ENCODE measurements around the gene FAHD2A.

DNA sequence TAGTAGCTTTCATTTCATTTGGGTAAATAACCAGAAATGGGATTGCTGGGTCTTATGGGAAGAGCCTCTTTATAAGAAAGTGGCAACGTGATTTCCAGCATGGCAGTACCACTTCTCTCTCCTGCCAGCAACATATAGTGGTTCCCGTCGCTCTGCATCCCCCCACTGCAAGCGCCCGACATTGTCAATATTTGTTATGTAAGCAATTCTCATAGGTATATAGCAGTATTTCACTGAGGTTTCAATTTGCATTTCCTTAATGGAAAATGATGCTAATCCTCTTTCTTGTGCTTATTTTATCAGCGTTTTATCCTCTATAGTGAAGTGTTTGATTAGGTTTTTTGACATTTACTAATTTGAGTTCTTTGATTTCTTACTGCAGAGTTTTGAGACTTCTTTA, 36.0 kb upstream of the FAHD2A start:
- TF ChIP-seq, protein P1, sequence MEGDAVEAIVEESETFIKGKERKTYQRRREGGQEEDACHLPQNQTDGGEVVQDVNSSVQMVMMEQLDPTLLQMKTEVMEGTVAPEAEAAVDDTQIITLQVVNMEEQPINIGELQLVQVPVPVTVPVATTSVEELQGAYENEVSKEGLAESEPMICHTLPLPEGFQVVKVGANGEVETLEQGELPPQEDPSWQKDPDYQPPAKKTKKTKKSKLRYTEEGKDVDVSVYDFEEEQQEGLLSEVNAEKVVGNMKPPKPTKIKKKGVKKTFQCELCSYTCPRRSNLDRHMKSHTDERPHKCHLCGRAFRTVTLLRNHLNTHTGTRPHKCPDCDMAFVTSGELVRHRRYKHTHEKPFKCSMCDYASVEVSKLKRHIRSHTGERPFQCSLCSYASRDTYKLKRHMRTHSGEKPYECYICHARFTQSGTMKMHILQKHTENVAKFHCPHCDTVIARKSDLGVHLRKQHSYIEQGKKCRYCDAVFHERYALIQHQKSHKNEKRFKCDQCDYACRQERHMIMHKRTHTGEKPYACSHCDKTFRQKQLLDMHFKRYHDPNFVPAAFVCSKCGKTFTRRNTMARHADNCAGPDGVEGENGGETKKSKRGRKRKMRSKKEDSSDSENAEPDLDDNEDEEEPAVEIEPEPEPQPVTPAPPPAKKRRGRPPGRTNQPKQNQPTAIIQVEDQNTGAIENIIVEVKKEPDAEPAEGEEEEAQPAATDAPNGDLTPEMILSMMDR (conservative IDR thresholded peaks at IDR 0.05; ENCODE audit: low read length): no peak
- TF ChIP-seq EZH2phosphoT487 (IDR thresholded peaks at IDR 0.05; ENCODE audit: borderline replicate concordance): no peak

All from Loucy (cell line).